ENCODE results near the gene LY6G6F. TPM values are rescaled to one million over a fixed set of nuclear protein-coding genes. Genes with fewer than 3 reads are reported as not detected.

LY6G6F gene
- not detected for total RNA-seq

GRCh38 chr6:31706599-31706998 lies at the start of gene LY6G6F:
LY6G6F (plus strand) TSS chr6:31706866; CDS start chr6:31706907, 41 bp downstream.
- Histone ChIP-seq H3K27me3 (peaks cover 8% of the 10 kb centered on the region), H3K27ac (no peak within 1 kb of the TSS), H3K4me1 (peaks cover 4 to 16% (median 9%) of the 10 kb centered on the region in 3 donors), H3K9me3 (no peaks in the 10 kb centered on the region), H3K36me3 (no peaks in the 10 kb centered on the region), H3K4me3 (no peak within 1 kb of the TSS)
- WGBS, 2 donors (ENCODE audit: low coverage in 1 of 2): 60 to 80% methylated on average over 1 to 3 of the region's 3 CpGs
- no peak for ATAC-seq
- TF ChIP-seq CTCF (IDR thresholded peaks at IDR 0.05) (no peak), POLR2A (IDR thresholded peaks at IDR 0.05) (no peak), POLR2AphosphoS5 (IDR thresholded peaks at IDR 0.05) (no peak), EP300 (IDR thresholded peaks at IDR 0.05) (no peak)

GRCh38 chr6:31657406-31658157 lies 49.1 kb upstream of the LY6G6F start:
- Histone ChIP-seq H3K9me3 (no peaks in the 10 kb centered on the region), H3K27me3 (no peaks in the 10 kb centered on the region), H3K27ac (peak overlapping the region in 3 of 4 donors; percentile 1 to 88 (median 10)), H3K4me1 (peaks cover 8 to 80% (median 28%) of the 10 kb centered on the region in 3 donors), H3K4me3 (no peak overlapping the region), H3K36me3 (peaks cover 0 to 44% of the 10 kb centered on the region in 2 donors)
- TF ChIP-seq EP300 (IDR thresholded peaks at IDR 0.05) (no peak), POLR2AphosphoS5 (IDR thresholded peaks at IDR 0.05) (no peak), CTCF (IDR thresholded peaks at IDR 0.05) (no peak), POLR2A (IDR thresholded peaks at IDR 0.05) (no peak)
- no peak for ATAC-seq
- WGBS, 2 donors (ENCODE audit: low coverage in 1 of 2): 36 to 72% methylated on average over 3 to 4 of the region's 6 CpGs

- Histone ChIP-seq H3K4me3 (peak overlapping the region in 1 of 2 donors; percentile 81), H3K36me3 (peaks cover 0 to 45% of the 10 kb centered on the region in 2 donors), H3K27ac (peak overlapping the region in 3 of 4 donors; percentile 1 to 88 (median 46)), H3K27me3 (no peaks in the 10 kb centered on the region), H3K4me1 (peaks cover 8 to 84% (median 32%) of the 10 kb centered on the region in 3 donors), H3K9me3 (no peaks in the 10 kb centered on the region)
- TF ChIP-seq EP300 (IDR thresholded peaks at IDR 0.05): no peak
- no peak for TF ChIP-seq CTCF (IDR thresholded peaks at IDR 0.05)
- no peak for TF ChIP-seq POLR2A (IDR thresholded peaks at IDR 0.05)
- no peak for TF ChIP-seq POLR2AphosphoS5 (IDR thresholded peaks at IDR 0.05)
- 71 to 76% methylated on average over 4 of the region's 4 CpGs for WGBS, 2 donors (ENCODE audit: low coverage in 1 of 2)
- no peak for ATAC-seq
Measured at GRCh38 chr6:31658158-31658688, 48.4 kb upstream of the LY6G6F start.

GRCh38 chr6:31658983-31659648 lies 47.5 kb upstream of the LY6G6F start:
- peaks cover 8 to 85% (median 34%) of the 10 kb centered on the region in 3 donors for H3K4me1 ChIP-seq

More at GRCh38 chr6:31658983-31659648, 47.5 kb upstream of the LY6G6F start:
- Histone ChIP-seq H3K4me3 (peak overlapping the region; percentile 56 to 81), H3K27me3 (no peaks in the 10 kb centered on the region), H3K27ac (peak overlapping the region in 3 of 4 donors; percentile 83 to 89 (median 88)), H3K9me3 (no peaks in the 10 kb centered on the region), H3K36me3 (peaks cover 0 to 53% of the 10 kb centered on the region in 2 donors)
- TF ChIP-seq CTCF (IDR thresholded peaks at IDR 0.05) (no peak), POLR2AphosphoS5 (IDR thresholded peaks at IDR 0.05) (no peak), POLR2A (IDR thresholded peaks at IDR 0.05) (no peak), EP300 (IDR thresholded peaks at IDR 0.05) (no peak)
- WGBS, 2 donors (ENCODE audit: low coverage in 1 of 2): no CpG with 5 or more reads among the region's 13 CpGs
- no peak for ATAC-seq
